ENCODE results near the gene BAIAP2. TPM values are rescaled to one million over a fixed set of nuclear protein-coding genes. Genes with fewer than 3 reads are reported as not detected.

The BAIAP2 gene
- total RNA-seq, 2 donors from 2014 or later, result 14.7 to 22.7 TPM

- no peaks in the 10 kb centered on the region for H3K27me3 ChIP-seq
- no peaks in the 10 kb centered on the region for H3K36me3 ChIP-seq
- no peak overlapping the region for H3K9ac ChIP-seq (ENCODE audit: low read depth in 2 of 2, low read length in 2 of 2)
- H3K9me3 ChIP-seq, result no peaks in the 10 kb centered on the region
- TF ChIP-seq, protein P1, sequence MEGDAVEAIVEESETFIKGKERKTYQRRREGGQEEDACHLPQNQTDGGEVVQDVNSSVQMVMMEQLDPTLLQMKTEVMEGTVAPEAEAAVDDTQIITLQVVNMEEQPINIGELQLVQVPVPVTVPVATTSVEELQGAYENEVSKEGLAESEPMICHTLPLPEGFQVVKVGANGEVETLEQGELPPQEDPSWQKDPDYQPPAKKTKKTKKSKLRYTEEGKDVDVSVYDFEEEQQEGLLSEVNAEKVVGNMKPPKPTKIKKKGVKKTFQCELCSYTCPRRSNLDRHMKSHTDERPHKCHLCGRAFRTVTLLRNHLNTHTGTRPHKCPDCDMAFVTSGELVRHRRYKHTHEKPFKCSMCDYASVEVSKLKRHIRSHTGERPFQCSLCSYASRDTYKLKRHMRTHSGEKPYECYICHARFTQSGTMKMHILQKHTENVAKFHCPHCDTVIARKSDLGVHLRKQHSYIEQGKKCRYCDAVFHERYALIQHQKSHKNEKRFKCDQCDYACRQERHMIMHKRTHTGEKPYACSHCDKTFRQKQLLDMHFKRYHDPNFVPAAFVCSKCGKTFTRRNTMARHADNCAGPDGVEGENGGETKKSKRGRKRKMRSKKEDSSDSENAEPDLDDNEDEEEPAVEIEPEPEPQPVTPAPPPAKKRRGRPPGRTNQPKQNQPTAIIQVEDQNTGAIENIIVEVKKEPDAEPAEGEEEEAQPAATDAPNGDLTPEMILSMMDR (IDR thresholded peaks at IDR 0.05), result no peak
- H3K4me1 ChIP-seq, result no peaks in the 10 kb centered on the region
- no peak for DNase-seq
- no peak overlapping the region for H3K27ac ChIP-seq
- no peak overlapping the region for H3K4me3 ChIP-seq
- intact Hi-C loops (cut with DNase I), result no loop called here
Measured at GRCh38 chr17:81113158-81113724, 78.3 kb downstream of the BAIAP2 start.

DNA sequence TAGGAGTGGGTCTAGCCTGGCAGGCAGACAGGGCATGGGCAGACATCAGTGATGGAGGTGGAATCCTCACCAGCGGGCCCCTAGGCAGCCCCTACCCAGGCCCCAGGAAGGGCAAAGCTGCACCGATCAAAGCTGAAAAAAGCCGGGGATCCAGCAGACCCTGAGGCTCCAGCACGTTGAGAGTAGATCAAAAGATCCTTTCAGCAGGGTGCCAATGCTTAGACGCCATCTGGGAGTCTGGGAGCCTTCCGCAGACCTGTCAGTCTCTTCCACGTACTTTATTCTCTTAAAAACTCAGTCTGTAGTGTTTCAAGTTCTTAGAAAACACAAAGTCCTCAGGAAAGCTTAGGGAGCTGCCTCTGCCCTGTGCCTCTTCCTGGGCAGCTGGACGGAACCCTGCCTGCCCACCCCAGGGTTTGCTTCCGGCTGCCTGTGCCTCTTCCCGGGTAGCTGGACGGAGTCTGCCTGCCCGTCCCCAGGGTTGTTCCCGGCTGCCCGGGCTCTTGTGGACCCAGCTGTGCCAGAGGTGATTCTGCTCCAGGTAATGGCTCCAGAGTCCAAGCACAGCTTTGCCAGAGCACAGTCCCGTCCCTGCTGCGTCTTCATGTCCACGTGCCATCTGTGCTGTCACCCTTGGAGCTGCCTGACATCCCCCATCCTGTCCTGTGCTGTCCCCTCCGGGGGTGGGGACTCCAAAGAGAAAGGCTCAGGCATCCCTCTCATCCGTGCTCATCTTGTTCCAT lies 79.6 kb downstream of the BAIAP2 start:
- no peak overlapping the region for H3K27ac ChIP-seq
- no peaks in the 10 kb centered on the region for H3K27me3 ChIP-seq
- DNase-seq, result no peak
- H3K9me3 ChIP-seq, result no peaks in the 10 kb centered on the region
- H3K4me3 ChIP-seq, result no peak overlapping the region
- H3K36me3 ChIP-seq, result no peaks in the 10 kb centered on the region
- H3K4me1 ChIP-seq, result no peaks in the 10 kb centered on the region
- TF ChIP-seq, protein P1 (IDR thresholded peaks at IDR 0.05), result no peak
- H3K9ac ChIP-seq (ENCODE audit: low read depth in 2 of 2, low read length in 2 of 2), result no peak overlapping the region
- intact Hi-C loops (cut with DNase I), result no loop called here

GRCh38 chr17:81115219-81115618 lies 80.3 kb downstream of the BAIAP2 start:
- Histone ChIP-seq H3K9ac (ENCODE audit: low read depth in 2 of 2, low read length in 2 of 2) (no peak overlapping the region), H3K27me3 (no peaks in the 10 kb centered on the region), H3K27ac (no peak overlapping the region), H3K4me3 (no peak overlapping the region), H3K9me3 (no peaks in the 10 kb centered on the region), H3K4me1 (no peaks in the 10 kb centered on the region), H3K36me3 (no peaks in the 10 kb centered on the region)
- TF ChIP-seq, protein P1 (IDR thresholded peaks at IDR 0.05), result no peak
- intact Hi-C loops (cut with DNase I), result no loop called here
- no peak for DNase-seq

GRCh38 chr17:81115749-81116464 lies 81.0 kb downstream of the BAIAP2 start:
- intact Hi-C loops (cut with DNase I), result no loop called here
- Histone ChIP-seq H3K9ac (ENCODE audit: low read depth in 2 of 2, low read length in 2 of 2) (no peak overlapping the region), H3K36me3 (no peaks in the 10 kb centered on the region), H3K4me3 (no peak overlapping the region), H3K9me3 (no peaks in the 10 kb centered on the region), H3K27ac (no peak overlapping the region), H3K27me3 (no peaks in the 10 kb centered on the region), H3K4me1 (no peaks in the 10 kb centered on the region)
- no peak for DNase-seq
- TF ChIP-seq, protein P1 (IDR thresholded peaks at IDR 0.05), result no peak

- H3K9me3 ChIP-seq, result no peaks in the 10 kb centered on the region
- TF ChIP-seq, protein P1 (IDR thresholded peaks at IDR 0.05), result no peak
- H3K4me3 ChIP-seq, result no peak overlapping the region
- H3K27ac ChIP-seq, result no peak overlapping the region
- intact Hi-C loops (cut with DNase I), result no loop called here
- no peak for DNase-seq
- H3K4me1 ChIP-seq, result no peaks in the 10 kb centered on the region
- no peaks in the 10 kb centered on the region for H3K27me3 ChIP-seq
- H3K36me3 ChIP-seq, result no peaks in the 10 kb centered on the region
- H3K9ac ChIP-seq (ENCODE audit: low read depth in 2 of 2, low read length in 2 of 2), result no peak overlapping the region
Measured at GRCh38 chr17:81116704-81117103, 81.8 kb downstream of the BAIAP2 start.
